KOPT-K1 (cell line): ENCODE data around the gene SGTA.

Source experiments
- H3K27ac ChIP-seq: fragments of 200-600 bp; sonication (generic); 2 replicates; pipeline ENCODE4 v1.5.1; 2016; ENCODE audit warnings: antibody characterized with exemption, mild to moderate bottlenecking, low read depth, low read length; ENCODE audit not compliant: poor library complexity, severe bottlenecking
- H3K36me3 ChIP-seq: fragments of 200-600 bp; sonication (generic); 2 replicates; pipeline ENCODE4 v1.5.1; 2017; ENCODE audit warnings: antibody characterized with exemption, mild to moderate bottlenecking, low read length, moderate library complexity; ENCODE audit not compliant: insufficient read depth
- H3K9me3 ChIP-seq: fragments of 200-600 bp; sonication (generic); 2 replicates; pipeline ENCODE4 v1.5.1; 2017; ENCODE audit warnings: antibody characterized with exemption, low read length, mild to moderate bottlenecking; ENCODE audit not compliant: insufficient read depth, poor library complexity, severe bottlenecking

Gene SGTA

DNA sequence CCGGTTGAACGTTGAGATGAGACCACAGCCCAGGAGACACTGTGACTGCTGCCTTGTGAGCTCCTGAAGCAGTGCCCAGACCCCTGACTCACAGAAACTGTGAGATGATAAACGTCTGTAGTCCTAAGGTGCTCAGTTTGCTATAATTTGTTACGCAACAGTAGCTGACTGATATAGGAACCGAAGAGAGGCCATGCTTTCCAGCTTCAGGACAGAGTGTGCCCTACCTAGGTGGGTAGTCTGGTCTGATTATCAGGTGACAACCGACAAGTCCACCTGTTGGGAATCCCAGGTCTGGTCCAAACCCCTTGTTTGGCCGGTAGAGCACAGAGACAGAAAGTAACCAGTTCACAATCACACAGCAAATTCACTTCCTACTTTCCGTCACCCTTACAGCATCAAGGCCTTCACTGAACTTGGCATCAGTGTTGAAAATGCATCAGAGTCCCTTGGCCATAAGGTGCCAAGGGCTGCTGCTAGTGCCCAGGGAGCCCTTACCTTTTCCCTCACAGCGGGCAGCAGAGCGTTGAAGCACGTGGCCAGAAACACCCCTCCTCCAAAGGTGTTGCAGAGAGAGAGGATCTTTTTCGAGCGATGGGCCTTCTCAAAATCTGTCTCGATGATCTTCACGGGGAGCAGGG lies 46.4 kb downstream of the SGTA start:
- Histone ChIP-seq H3K9me3 (no peaks in the 10 kb centered on the region), H3K27ac (no peak overlapping the region), H3K36me3 (peaks cover 56% of the 10 kb centered on the region)

DNA sequence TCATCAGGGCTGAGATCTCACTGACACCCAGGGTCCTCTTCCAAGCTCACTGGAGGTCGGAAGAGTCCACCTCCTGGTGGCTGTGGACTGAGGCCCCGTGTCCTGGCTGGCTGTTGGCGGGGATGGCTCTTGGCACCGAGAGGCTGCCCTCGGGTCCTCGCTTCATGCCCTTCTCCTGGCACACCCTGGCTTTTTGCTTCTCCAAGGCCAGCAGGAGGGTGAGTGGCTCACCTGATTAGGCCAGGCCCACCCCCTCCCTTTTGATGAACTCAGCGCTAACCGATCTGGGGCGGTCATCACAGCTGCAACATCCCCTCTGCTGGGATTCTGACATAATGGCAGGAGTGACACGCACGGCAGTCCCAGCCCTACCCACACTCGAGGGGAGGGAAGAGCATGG lies 47.7 kb downstream of the SGTA start:
- H3K27ac ChIP-seq = no peak overlapping the region
- peaks cover 67% of the 10 kb centered on the region for H3K36me3 ChIP-seq
- H3K9me3 ChIP-seq = no peaks in the 10 kb centered on the region

DNA sequence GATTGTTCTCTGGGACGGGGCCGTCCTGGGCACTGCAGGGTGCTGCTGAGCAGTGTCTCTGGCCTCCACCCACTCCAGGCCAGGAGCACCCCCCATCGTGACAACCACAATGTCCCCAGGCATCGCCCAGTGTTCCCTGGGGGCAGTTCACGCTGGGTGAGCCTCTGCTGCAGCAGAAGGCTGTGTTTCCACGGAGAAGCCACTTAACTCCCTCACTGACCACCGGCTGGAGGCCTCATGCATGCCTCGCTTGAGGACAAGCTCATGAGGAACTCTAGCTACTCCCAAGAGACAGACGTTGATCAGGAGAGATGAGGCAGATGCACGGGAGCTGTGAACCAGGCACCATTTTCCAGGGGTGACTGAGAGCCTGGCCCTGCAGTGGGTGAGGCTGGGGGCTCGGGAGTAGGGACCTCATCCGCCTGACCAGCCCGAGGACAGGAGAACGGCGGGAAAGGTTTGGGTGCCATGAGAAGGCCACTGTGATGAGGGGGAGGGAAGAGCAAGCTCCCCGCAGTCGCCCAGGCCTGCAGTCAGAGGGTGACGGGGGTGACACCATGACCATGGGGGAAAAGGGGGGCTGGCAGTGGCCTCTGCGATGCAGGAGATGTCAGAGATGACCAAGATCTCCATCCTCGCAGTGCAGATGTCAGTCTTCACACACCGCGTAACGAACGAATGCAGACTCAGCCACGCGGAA lies 48.3 kb downstream of the SGTA start:
- no peaks in the 10 kb centered on the region for H3K9me3 ChIP-seq
- peaks cover 67% of the 10 kb centered on the region for H3K36me3 ChIP-seq
- H3K27ac ChIP-seq = no peak overlapping the region

DNA sequence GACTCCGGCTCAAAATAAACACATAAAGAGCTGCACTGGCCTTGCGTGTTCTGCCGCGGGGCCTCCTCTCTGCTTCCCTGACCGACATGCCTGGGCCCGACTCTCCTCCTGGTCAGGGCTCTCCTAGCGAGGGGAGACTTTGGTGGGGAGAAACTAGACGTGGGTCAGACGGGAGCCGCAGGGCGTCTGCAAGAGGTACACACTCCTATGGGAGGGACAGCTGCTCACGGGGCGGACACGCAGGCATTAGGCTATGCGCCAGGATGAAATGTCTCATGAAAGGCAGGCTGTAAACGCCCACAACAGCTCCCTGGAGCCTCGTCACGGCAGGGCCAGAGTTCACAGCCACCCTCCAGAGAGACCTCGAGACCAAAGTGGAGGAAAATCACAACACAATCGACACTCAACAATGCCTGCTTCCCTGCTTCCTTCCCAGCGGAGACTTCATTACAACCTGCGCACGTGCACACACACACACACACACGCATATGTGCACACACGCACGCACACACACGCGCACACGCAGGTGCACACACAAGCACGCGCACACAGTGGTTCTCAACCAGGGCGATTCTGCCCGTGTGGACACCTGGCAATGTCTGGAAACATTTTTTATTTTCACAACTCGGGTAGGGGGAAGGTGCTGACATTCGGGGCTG lies 49.0 kb downstream of the SGTA start:
- Histone ChIP-seq H3K27ac (no peak overlapping the region), H3K9me3 (no peaks in the 10 kb centered on the region), H3K36me3 (peaks cover 67% of the 10 kb centered on the region)

- Histone ChIP-seq H3K9me3 (no peaks in the 10 kb centered on the region), H3K36me3 (peaks cover 67% of the 10 kb centered on the region), H3K27ac (no peak overlapping the region)
Observed at GRCh38 chr19:2732883-2733282, 50.2 kb downstream of the SGTA start.

GRCh38 chr19:2732157-2732725 lies 50.8 kb downstream of the SGTA start:
- no peak overlapping the region for H3K27ac ChIP-seq
- H3K9me3 ChIP-seq = no peaks in the 10 kb centered on the region
- peaks cover 66% of the 10 kb centered on the region for H3K36me3 ChIP-seq

DNA sequence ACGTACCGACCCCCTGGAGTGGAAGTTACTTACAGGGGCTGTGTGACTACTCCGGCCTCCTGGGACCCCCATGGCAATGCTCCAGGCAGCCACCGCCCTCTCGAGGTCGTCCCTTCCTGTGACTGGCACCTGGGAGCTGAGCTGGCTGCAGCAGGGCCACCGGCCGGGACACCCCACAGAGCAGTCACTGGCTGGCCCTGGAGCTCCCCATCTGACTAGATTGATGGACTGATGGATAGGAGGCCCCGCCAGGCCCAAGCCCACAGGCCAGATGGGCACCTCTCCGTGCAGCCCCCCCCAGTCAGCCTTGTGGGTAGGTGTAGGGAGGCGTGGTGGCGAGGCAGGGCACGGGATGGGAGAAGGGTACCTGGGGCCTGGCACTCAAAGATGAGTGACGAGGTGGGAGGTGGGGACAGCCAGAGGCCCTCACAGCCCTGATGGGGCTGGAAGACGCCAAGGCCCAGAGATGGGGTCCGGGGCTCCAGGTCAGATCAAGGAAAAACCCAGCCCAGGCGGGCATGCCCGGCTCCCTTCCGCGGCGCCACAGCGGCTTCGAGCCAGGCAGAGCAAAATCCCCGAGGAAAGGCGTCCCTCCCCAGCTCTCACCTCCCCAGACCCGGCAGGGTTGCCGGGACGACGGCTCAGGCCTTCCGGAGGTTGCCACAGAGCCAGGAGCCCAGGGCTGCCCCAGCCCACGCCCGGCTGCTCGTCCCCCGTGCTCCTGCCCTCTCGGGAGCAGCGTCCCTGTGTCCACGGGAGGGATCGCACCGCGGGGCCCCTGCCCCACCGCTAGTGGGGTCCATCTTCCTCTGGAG lies 51.7 kb downstream of the SGTA start:
- no peak overlapping the region for H3K27ac ChIP-seq
- H3K9me3 ChIP-seq = no peaks in the 10 kb centered on the region
- peaks cover 57% of the 10 kb centered on the region for H3K36me3 ChIP-seq

DNA sequence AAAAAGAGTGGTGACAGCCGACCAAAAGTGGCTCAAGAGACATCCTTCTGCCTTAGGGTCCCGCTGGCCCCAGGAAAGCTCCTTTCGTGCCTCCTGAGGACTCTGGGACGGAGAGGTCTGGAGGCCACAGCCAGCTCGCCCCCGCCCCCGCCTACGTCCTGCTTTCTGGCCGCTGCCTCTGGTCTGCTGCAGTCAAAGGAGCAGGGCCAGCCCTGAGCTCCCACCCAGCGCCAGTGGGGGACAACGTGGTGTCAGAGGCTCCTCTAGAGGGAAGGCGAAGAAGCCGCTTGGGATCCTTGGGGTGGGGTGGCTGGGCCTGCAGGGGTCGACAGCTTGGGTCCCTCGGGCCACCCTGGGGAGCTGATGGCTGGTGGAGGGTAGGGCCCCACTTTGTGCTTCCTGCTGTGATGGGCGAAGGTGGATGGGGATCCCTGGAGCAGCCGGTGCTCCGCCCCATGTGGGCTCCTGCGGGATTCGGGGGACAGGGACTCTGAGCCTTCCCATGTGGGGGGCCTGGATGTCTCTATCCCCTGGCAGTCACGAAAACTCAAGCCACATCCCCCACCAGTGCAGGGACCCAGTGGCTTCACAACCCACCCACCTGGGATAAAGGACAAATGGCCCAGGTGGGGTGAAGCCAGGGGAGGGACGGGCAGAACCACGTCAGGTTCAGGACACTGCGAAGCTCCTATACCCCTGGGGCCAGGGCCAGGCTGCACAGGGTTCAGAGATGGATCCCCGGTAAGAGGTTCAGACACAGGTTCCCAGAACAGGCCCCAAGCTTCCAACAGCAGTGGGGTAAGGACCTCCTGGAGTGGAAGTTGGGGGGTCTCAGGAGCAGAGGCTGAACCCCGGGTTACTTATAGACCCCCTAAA lies 52.9 kb downstream of the SGTA start:
- H3K27ac ChIP-seq = no peak overlapping the region

DNA sequence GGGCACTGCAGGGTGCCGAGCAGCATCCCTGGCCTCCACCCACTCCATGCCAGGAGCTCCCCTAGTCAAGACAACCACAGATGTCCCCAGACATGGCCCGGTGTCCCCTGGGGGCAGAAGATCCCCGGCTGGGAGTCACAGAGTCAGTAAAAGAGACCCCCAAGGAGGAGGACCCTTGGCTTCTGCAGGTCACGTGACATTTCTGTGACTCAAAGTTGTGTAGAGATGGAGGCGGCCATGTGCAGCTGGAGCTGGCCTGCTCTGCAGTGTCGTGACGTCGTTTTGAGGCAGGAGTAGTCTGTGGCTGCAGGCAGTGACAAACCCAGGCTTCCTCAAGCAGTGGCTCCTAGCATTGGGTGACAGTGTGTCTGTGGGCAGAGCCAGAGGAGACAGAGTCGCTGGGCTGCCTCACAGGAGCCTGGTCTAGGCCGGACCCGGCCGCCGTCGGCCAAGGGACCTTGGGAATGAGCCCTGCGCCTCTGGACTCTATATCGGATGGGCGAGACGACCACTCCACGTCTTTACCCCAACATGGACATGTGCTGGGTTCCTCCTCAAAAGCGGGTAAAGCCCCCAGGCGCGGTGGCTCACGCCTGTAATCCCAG lies 54.2 kb downstream of the SGTA start:
- no peak overlapping the region for H3K27ac ChIP-seq
- peaks cover 32% of the 10 kb centered on the region for H3K36me3 ChIP-seq

More for the DNA sequence above, 52.9 kb downstream of the SGTA start:
- Histone ChIP-seq H3K36me3 (peaks cover 45% of the 10 kb centered on the region), H3K9me3 (no peaks in the 10 kb centered on the region)

DNA sequence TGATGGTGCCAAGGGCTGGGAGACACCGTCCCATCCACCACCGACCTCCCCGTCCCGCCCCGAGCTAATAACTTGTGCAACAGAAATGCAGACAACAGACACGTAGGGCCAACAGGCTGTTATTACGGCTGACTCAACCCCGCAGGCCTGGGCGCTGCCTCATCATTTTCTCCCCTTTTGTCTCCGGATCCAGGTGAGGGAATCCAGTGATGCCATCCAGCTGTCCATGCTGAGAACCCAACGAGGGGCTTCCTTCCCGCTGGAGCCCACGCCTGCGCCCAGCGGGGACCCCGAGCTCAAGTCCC lies 55.5 kb downstream of the SGTA start:
- no peak overlapping the region for H3K27ac ChIP-seq

More for the DNA sequence above, 54.2 kb downstream of the SGTA start:
- no peaks in the 10 kb centered on the region for H3K9me3 ChIP-seq

GRCh38 chr19:2726904-2727639 lies 56.0 kb downstream of the SGTA start:
- Histone ChIP-seq H3K27ac (no peak overlapping the region), H3K9me3 (no peaks in the 10 kb centered on the region), H3K36me3 (peaks cover 16% of the 10 kb centered on the region; the same call in 1 of the 2 replicates)

More for the DNA sequence above, 55.5 kb downstream of the SGTA start:
- H3K9me3 ChIP-seq = no peaks in the 10 kb centered on the region
- peaks cover 20% of the 10 kb centered on the region; the same call in 1 of the 2 replicates for H3K36me3 ChIP-seq

GRCh38 chr19:2726160-2726855 lies 56.8 kb downstream of the SGTA start:
- no peaks in the 10 kb centered on the region for H3K9me3 ChIP-seq
- peaks cover 8% of the 10 kb centered on the region; the same call in 1 of the 2 replicates for H3K36me3 ChIP-seq
- H3K27ac ChIP-seq = no peak overlapping the region

DNA sequence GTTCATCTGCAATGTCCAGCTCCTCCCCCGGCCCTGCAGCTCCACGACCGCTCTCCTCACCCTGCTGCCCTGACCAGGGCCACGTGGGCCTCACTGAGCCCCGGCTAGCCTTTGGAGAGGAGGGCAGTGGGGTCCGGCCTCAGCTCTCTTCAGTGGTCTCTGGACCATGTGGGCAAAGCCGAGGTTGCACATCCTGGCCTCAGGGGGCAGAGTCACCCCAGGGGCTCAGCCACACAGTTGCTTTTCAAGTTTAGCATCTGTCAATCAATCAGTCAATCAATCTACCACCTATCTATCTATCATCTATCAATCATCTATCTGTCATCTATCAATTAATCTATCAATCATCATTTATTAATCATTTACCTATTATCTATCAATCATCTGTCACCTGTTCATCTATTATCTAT lies 58.9 kb downstream of the SGTA start:
- no peaks in the 10 kb centered on the region for H3K36me3 ChIP-seq
- no peak overlapping the region for H3K27ac ChIP-seq
- H3K9me3 ChIP-seq = no peaks in the 10 kb centered on the region
